ENCODE data around the gene KDF1. TPM values are rescaled to one million over a fixed set of nuclear protein-coding genes. Genes with fewer than 3 reads are reported as not detected.

Gene KDF1
- total RNA-seq, result not detected in 2 replicates

DNA sequence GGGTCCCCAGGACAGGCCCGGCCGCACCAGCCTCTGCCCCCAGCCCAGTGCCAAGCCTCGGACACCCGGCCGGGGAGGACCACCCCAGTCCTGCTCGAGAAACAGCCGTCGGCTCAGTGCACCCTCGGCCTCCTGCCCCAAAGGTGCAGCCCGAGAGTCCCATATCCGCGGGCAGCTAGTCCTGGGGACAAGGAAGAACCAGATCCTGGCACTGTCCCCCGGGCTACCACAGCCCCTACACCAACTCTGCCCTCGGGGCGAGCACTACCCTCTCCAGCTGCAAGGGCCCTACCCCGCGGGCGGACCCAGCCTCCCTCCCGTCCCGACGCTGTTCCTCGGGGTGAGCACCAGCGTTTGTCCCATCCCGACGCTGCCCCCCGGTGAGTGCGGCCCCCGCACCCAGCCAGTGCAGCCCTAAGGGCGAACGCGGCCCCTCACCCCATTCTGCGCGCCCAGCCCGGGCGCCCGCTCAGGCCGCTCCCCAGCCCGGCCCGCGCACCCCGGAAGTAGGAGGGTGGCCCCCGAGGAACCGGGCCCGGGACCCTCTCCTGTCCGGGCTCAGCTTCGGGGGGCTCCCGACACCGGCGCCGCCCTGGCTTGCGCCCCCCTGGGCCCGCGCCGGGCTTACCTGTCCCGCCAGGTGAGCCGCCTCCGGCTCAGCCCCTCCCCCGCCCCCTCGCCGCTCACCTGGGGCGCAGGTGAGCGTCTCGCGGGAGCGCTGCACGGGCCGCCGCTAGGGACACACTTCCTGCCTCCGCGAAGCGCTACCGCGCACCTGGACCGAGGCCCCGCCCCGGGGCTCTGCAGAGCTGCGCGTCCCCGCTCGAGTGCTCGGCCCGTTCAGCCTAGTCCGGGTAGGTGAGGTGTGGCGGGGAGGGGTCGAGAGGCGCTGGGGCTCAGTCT lies at the start of gene KDF1:
TSS of gene KDF1 (minus strand) at position 747 of the 903 bp plus-strand sequence. CDS start 8,088 bp downstream, outside the sequence.

DNA sequence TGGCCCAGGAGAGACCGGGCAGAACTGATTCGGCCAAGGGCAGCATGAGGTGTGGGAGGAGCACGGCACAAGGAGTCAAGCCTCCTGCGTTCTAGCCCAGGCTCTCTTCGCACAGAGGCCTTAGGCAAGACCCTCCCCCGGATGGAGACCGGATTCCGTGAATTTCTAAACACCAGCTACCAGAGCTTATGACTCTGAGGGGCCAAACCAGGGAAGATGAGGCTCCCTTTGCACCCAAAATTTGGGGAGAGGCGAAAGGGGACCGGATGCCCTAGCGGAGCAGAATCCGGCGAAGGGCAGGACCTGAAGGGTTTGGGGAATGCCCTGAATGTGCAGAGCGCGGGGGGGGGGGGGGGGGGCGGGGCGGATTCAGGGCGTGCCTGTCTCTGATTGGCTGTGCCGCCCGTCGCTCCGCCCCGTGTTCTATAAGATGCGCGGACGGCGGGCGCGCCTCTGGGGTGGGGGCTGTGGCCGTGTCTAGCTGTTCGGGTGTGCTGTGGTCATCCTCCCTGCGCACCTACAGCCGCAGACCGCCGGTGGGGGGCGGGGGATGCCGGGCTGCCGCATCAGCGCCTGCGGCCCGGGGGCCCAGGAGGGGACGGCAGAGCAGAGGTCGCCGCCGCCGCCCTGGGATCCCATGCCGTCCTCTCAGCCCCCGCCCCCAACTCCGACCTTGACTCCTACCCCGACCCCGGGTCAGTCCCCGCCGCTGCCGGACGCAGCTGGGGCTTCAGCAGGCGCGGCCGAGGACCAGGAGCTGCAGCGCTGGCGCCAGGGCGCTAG lies 33.2 kb upstream of the KDF1 start, which contains the start of gene TRNP1:
TSS of gene TRNP1 (plus strand) at position 456 of the 783 bp plus-strand sequence. CDS start at position 551, 95 bp downstream.

DNA sequence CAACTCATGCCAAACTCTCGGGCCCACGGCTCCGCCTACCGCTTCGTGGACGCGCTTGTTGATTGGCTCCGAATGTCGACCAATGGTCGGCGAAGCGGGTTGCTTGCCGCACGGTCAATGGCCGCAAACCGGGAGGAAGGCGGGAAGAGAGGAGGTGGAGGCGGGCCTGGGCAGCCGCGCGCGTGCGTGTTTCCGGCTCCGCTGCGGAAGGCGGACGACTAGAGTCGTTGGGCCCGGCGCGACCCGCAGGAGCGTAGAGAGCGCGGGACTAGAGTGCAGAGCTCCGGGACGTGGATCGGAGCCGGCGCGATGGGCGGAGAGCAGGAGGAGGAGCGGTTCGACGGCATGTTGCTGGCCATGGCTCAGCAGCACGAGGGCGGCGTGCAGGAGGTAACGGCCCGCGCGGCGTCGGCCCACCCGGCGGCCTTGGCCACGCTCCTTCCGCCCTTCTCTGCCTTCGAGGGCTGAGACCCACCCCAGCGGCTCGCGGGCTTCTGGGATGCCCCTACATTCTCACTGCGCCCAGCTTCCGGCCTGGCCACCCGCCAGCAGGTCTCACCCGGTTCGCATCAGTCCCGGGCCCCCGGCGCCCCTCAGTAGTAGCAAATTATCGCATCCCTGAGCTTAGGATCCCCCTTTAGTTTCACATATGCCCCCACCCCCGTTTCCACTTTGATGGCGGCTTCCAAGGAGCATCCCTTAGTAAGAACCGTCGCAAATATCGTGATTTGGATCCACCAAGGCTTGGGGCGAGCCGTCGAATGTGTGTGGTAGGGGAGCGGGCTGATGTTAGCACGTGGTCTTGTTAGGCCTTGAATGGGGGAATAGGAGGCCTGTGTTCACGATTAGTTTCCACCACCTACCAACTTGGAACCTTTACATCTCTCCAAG lies 38.5 kb downstream of the KDF1 start, which contains the start of gene NUDC:
TSS of gene NUDC (plus strand) at position 204 of the 891 bp plus-strand sequence. CDS start at position 310, 106 bp downstream.

GRCh38 chr1:26913754-26914619 lies 46.3 kb downstream of the KDF1 start, which contains the start of gene NR0B2:
NR0B2 (minus strand) TSS chr1:26913975; CDS start chr1:26913940, 35 bp downstream.

GRCh38 chr1:26900001-26900814 lies 60.1 kb downstream of the KDF1 start, which contains the start of gene GPATCH3:
GPATCH3 (minus strand) TSS chr1:26900467; CDS start chr1:26900442, 25 bp downstream.

Other genes with a start within 250 kb of the KDF1 start
- gene PIGV, start 172.5 kb downstream of the KDF1 start, total RNA-seq, result 6.6 and 7.4 TPM in 2 replicates
- gene ZDHHC18, start 133.8 kb downstream of the KDF1 start, total RNA-seq, result 9.4 and 18.3 TPM in 2 replicates
- gene SFN, start 97.3 kb downstream of the KDF1 start, total RNA-seq, result not detected in 2 replicates
- gene GPN2, start 70.2 kb downstream of the KDF1 start, total RNA-seq, result 10.4 and 11.2 TPM in 2 replicates
- gene GPATCH3, start 60.0 kb downstream of the KDF1 start, total RNA-seq, result 7.5 and 7.8 TPM in 2 replicates
- gene NR0B2, start 46.5 kb downstream of the KDF1 start, total RNA-seq, result not detected in 2 replicates
- 58.0 and 60.5 TPM in 2 replicates for gene NUDC, start 38.7 kb downstream of the KDF1 start, total RNA-seq
- 10.2 and 10.8 TPM in 2 replicates for gene TRNP1, start 33.2 kb upstream of the KDF1 start, total RNA-seq
- gene TENT5B, start 52.4 kb upstream of the KDF1 start, total RNA-seq, result 0.27 and 0.79 TPM in 2 replicates
- gene SLC9A1, start 194.7 kb upstream of the KDF1 start, total RNA-seq, result 13.3 and 15.7 TPM in 2 replicates

Data from thoracic aorta endothelial cell (primary cell).